ENCODE results near the gene PITPNM1. TPM values are rescaled to one million over a fixed set of nuclear protein-coding genes. Genes with fewer than 3 reads are reported as not detected.
"Not testable (repeated sequence)": the region's sequence is repeated elsewhere in the genome, so short reads cannot be mapped to it uniquely, and the experiment has no call there.

PITPNM1 gene
- polyA plus RNA-seq, 6 donors from 2014 or later, result 10.9 to 34.9 (median 14.5) TPM

GRCh38 chr11:67468759-67469507, 36.2 kb downstream of the PITPNM1 start, which contains the start of gene TMEM134:
TMEM134 (minus strand) TSS chr11:67469251; CDS start chr11:67469192, 59 bp downstream.
- H3K36me3 Mint-ChIP-seq, result no peaks in the 10 kb centered on the region
- peak within 1 kb of the TSS; percentile 39 to 94 (median 90) for H3K27ac Mint-ChIP-seq
- H3K27me3 Mint-ChIP-seq, result no peaks in the 10 kb centered on the region
- peak; percentile 84 for DNase-seq
- peak within 1 kb of the TSS; percentile 89 to 97 (median 94) for H3K4me3 Mint-ChIP-seq
- H3K4me1 Mint-ChIP-seq, result peaks cover 39 to 54% (median 49%) of the 10 kb centered on the region in 3 donors
- H3K9me3 Mint-ChIP-seq, result no peaks in the 10 kb centered on the region
- peak; percentile 70 to 73 for ATAC-seq (ENCODE audit: low read depth in 2 of 2)

GRCh38 chr11:67468456-67468758, 36.8 kb downstream of the PITPNM1 start:
- no peak for DNase-seq

GRCh38 chr11:67468056-67468455, 37.1 kb downstream of the PITPNM1 start:
- H3K9me3 Mint-ChIP-seq, result no peaks in the 10 kb centered on the region
- no peak for DNase-seq
- no peaks in the 10 kb centered on the region for H3K27me3 Mint-ChIP-seq
- H3K27ac Mint-ChIP-seq, result peak overlapping the region in 3 of 6 donors; percentile 89 to 94 (median 94)
- H3K4me3 Mint-ChIP-seq, result peak overlapping the region; percentile 89 to 97 (median 94)
- H3K36me3 Mint-ChIP-seq, result no peaks in the 10 kb centered on the region
- H3K4me1 Mint-ChIP-seq, result peaks cover 39 to 57% (median 56%) of the 10 kb centered on the region in 3 donors
- ATAC-seq (ENCODE audit: low read depth in 2 of 2), result no peak

More at GRCh38 chr11:67468456-67468758, 36.8 kb downstream of the PITPNM1 start:
- Mint-ChIP-seq H3K4me3 (peak overlapping the region; percentile 89 to 97 (median 94)), H3K4me1 (peaks cover 39 to 54% (median 53%) of the 10 kb centered on the region in 3 donors), H3K27me3 (no peaks in the 10 kb centered on the region), H3K27ac (peak overlapping the region in 5 of 6 donors; percentile 39 to 94 (median 92)), H3K9me3 (no peaks in the 10 kb centered on the region), H3K36me3 (no peaks in the 10 kb centered on the region)
- ATAC-seq (ENCODE audit: low read depth in 2 of 2), result no peak

- H3K9me3 Mint-ChIP-seq, result no peaks in the 10 kb centered on the region
- no peak for ATAC-seq (ENCODE audit: low read depth in 2 of 2)
- no peaks in the 10 kb centered on the region for H3K36me3 Mint-ChIP-seq
- H3K27me3 Mint-ChIP-seq, result no peaks in the 10 kb centered on the region
- H3K4me1 Mint-ChIP-seq, result peaks cover 39 to 62% (median 60%) of the 10 kb centered on the region in 3 donors
- peak overlapping the region in 5 of 6 donors; percentile 42 to 94 (median 67) for H3K27ac Mint-ChIP-seq
- no peak for DNase-seq
- H3K4me3 Mint-ChIP-seq, result peak overlapping the region; percentile 89 to 97 (median 94)
Observed at GRCh38 chr11:67466962-67467771, 38.0 kb downstream of the PITPNM1 start.

GRCh38 chr11:67466367-67466766, 38.8 kb downstream of the PITPNM1 start:
- Mint-ChIP-seq H3K27me3 (no peaks in the 10 kb centered on the region), H3K4me1 (peaks cover 33 to 62% (median 52%) of the 10 kb centered on the region in 3 donors), H3K9me3 (no peaks in the 10 kb centered on the region), H3K4me3 (peak overlapping the region in 6 of 8 donors; percentile 51 to 93 (median 76)), H3K36me3 (no peaks in the 10 kb centered on the region), H3K27ac (peak overlapping the region in 1 of 6 donors; percentile 89)
- ATAC-seq (ENCODE audit: low read depth in 2 of 2) (no peak), DNase-seq (no peak)

- not testable (repeated sequence) for H3K36me3 Mint-ChIP-seq; ATAC-seq (ENCODE audit: low read depth in 2 of 2); H3K27me3 Mint-ChIP-seq; H3K9me3 Mint-ChIP-seq; DNase-seq
- Mint-ChIP-seq H3K4me3 (peak overlapping the region; percentile 88 to 95 (median 92)), H3K4me1 (peaks cover 32 to 67% (median 55%) of the 10 kb centered on the region in 3 donors), H3K27ac (peak overlapping the region; percentile 32 to 94 (median 78))
Observed at GRCh38 chr11:67465530-67465929, 39.6 kb downstream of the PITPNM1 start.

GRCh38 chr11:67465189-67465510, 40.0 kb downstream of the PITPNM1 start:
- ATAC-seq (ENCODE audit: low read depth in 2 of 2) (no peak), DNase-seq (no peak)
- Mint-ChIP-seq H3K9me3 (no peaks in the 10 kb centered on the region), H3K27me3 (no peaks in the 10 kb centered on the region), H3K36me3 (peaks cover 0 to 5% of the 10 kb centered on the region in 2 donors), H3K4me3 (peak overlapping the region; percentile 88 to 95 (median 92)), H3K4me1 (peaks cover 33 to 67% (median 56%) of the 10 kb centered on the region in 3 donors), H3K27ac (peak overlapping the region; percentile 15 to 94 (median 92))

GRCh38 chr11:67464411-67465188, 40.6 kb downstream of the PITPNM1 start:
- H3K4me1 Mint-ChIP-seq, result peaks cover 38 to 67% (median 61%) of the 10 kb centered on the region in 3 donors
- DNase-seq (peak; percentile 91), ATAC-seq (ENCODE audit: low read depth in 2 of 2) (peak; percentile 64 to 69)
- H3K36me3 Mint-ChIP-seq, result peaks cover 0 to 7% of the 10 kb centered on the region in 2 donors
- peak overlapping the region; percentile 88 to 95 (median 92) for H3K4me3 Mint-ChIP-seq
- H3K27me3 Mint-ChIP-seq, result no peaks in the 10 kb centered on the region
- H3K9me3 Mint-ChIP-seq, result no peaks in the 10 kb centered on the region
- peak overlapping the region; percentile 82 to 95 (median 93) for H3K27ac Mint-ChIP-seq

GRCh38 chr11:67463680-67464410, 41.3 kb downstream of the PITPNM1 start:
- Mint-ChIP-seq H3K9me3 (no peaks in the 10 kb centered on the region), H3K4me3 (peak overlapping the region; percentile 88 to 95 (median 92)), H3K4me1 (peaks cover 43 to 71% (median 69%) of the 10 kb centered on the region in 3 donors), H3K27ac (peak overlapping the region in 5 of 6 donors; percentile 11 to 95 (median 91)), H3K36me3 (peaks cover 0 to 7% of the 10 kb centered on the region in 2 donors), H3K27me3 (no peaks in the 10 kb centered on the region)
- DNase-seq (no peak), ATAC-seq (ENCODE audit: low read depth in 2 of 2) (no peak)

- H3K36me3 Mint-ChIP-seq, result peaks cover 0 to 7% of the 10 kb centered on the region in 2 donors
- no peak for ATAC-seq (ENCODE audit: low read depth in 2 of 2)
- peak overlapping the region; percentile 35 to 91 (median 65) for H3K4me3 Mint-ChIP-seq
- DNase-seq, result no peak
- H3K27me3 Mint-ChIP-seq, result no peaks in the 10 kb centered on the region
- H3K9me3 Mint-ChIP-seq, result no peaks in the 10 kb centered on the region
- H3K27ac Mint-ChIP-seq, result peak overlapping the region in 5 of 6 donors; percentile 11 to 95 (median 62)
- peaks cover 43 to 74% (median 69%) of the 10 kb centered on the region in 3 donors for H3K4me1 Mint-ChIP-seq
Observed at GRCh38 chr11:67463186-67463585, 42.0 kb downstream of the PITPNM1 start.

- peak overlapping the region in 5 of 6 donors; percentile 10 to 98 (median 83) for H3K27ac Mint-ChIP-seq
- DNase-seq, result no peak
- no peaks in the 10 kb centered on the region for H3K27me3 Mint-ChIP-seq
Observed at GRCh38 chr11:67458266-67458665, 46.9 kb downstream of the PITPNM1 start.

GRCh38 chr11:67457453-67457852, 47.7 kb downstream of the PITPNM1 start:
- H3K27me3 Mint-ChIP-seq, result no peaks in the 10 kb centered on the region
- peak overlapping the region in 6 of 8 donors; percentile 48 to 85 (median 60) for H3K4me3 Mint-ChIP-seq
- peaks cover 37 to 55% (median 53%) of the 10 kb centered on the region in 3 donors for H3K4me1 Mint-ChIP-seq
- no peak for DNase-seq
- peak overlapping the region; percentile 54 to 93 (median 87) for H3K27ac Mint-ChIP-seq
- no peaks in the 10 kb centered on the region for H3K9me3 Mint-ChIP-seq
- H3K36me3 Mint-ChIP-seq, result peaks cover 0 to 7% of the 10 kb centered on the region in 2 donors
- no peak for ATAC-seq (ENCODE audit: low read depth in 2 of 2)

More at GRCh38 chr11:67458266-67458665, 46.9 kb downstream of the PITPNM1 start:
- H3K4me3 Mint-ChIP-seq, result peak overlapping the region in 3 of 8 donors; percentile 59 to 79 (median 61)
- peaks cover 0 to 7% of the 10 kb centered on the region in 2 donors for H3K36me3 Mint-ChIP-seq
- H3K4me1 Mint-ChIP-seq, result peaks cover 37 to 60% (median 59%) of the 10 kb centered on the region in 3 donors
- ATAC-seq (ENCODE audit: low read depth in 2 of 2), result no peak
- H3K9me3 Mint-ChIP-seq, result no peaks in the 10 kb centered on the region
